CD8-positive, alpha-beta memory T cell (primary cell): ENCODE results near the gene RAB31. TPM values are rescaled to one million over a fixed set of nuclear protein-coding genes. Genes with fewer than 3 reads are reported as not detected.
"Not testable (repeated sequence)": the region's sequence is repeated elsewhere in the genome, so short reads cannot be mapped to it uniquely, and the experiment has no call there.

ENCODE experiments used
- CTCF ChIA-PET: fragments of 350-600 bp; sonication (Branson Sonifier 250); formaldehyde crosslinking; loops from one replicate; lab custom pipeline; 2021; ENCODE audit warnings: antibody characterized with exemption; lab: Charles Lee
- POLR2A ChIA-PET: fragments of 350-600 bp; sonication (Branson Sonifier 250); formaldehyde crosslinking; loops from one replicate; lab custom pipeline; 2021; ENCODE audit warnings: antibody characterized with exemption; lab: Charles Lee
- DNase-seq, 5 donors: peaks; one replicate each; pipeline versions ENCODE4 v3.0.0 to v3.0.0-alpha.2; 2020 to 2022; ENCODE audit warnings: mixed read lengths in 1 of 5
- H3K27ac ChIP-seq: one replicate; pipeline ENCODE4 v1.7.0; 2013; ENCODE audit warnings: low read depth, mild to moderate bottlenecking, low read length, moderate library complexity
- H3K27me3 ChIP-seq: 2 replicates; pipeline ENCODE4 v1.7.0; 2013; ENCODE audit warnings: low read length, mild to moderate bottlenecking; ENCODE audit not compliant: insufficient read depth, poor library complexity, severe bottlenecking
- H3K36me3 ChIP-seq: 2 replicates; pipeline ENCODE4 v1.7.0; 2013; ENCODE audit warnings: mild to moderate bottlenecking, low read length, moderate library complexity; ENCODE audit not compliant: insufficient read depth
- H3K4me1 ChIP-seq: 2 replicates; pipeline ENCODE4 v1.7.0; 2013; ENCODE audit warnings: mild to moderate bottlenecking, low read length, moderate library complexity; ENCODE audit not compliant: insufficient read depth
- H3K4me3 ChIP-seq: 2 replicates; pipeline ENCODE4 v1.7.0; 2013; ENCODE audit warnings: mild to moderate bottlenecking, low read length
- H3K9me3 ChIP-seq: 2 replicates; pipeline ENCODE4 v1.7.0; 2013; ENCODE audit warnings: mild to moderate bottlenecking, low read length
- H3K27ac Mint-ChIP-seq, 8 donors: one replicate each; pipeline ENCODE4 v1.8.0; 2020 to 2021; ENCODE audit warnings: mixed read lengths in 8 of 8, mild to moderate bottlenecking in 6 of 8, inconsistent platforms in 3 of 8, moderate library complexity in 3 of 8
- H3K27me3 Mint-ChIP-seq, 2 donors: one replicate each; pipeline ENCODE4 v1.8.0; 2020 to 2021; ENCODE audit warnings: mixed read lengths in 2 of 2, mild to moderate bottlenecking in 1 of 2, moderate library complexity in 1 of 2
- H3K36me3 Mint-ChIP-seq, 3 donors: one replicate each; pipeline ENCODE4 v1.8.0; 2020 to 2021; ENCODE audit warnings: mixed read lengths in 3 of 3, inconsistent platforms in 1 of 3, mild to moderate bottlenecking in 1 of 3
- H3K4me1 Mint-ChIP-seq, 3 donors: one replicate each; pipeline ENCODE4 v1.8.0; 2020 to 2021; ENCODE audit warnings: mixed read lengths in 3 of 3, inconsistent platforms in 1 of 3, mild to moderate bottlenecking in 1 of 3
- H3K4me3 Mint-ChIP-seq, 7 donors: one replicate each; pipeline ENCODE4 v1.8.0; 2020 to 2021; ENCODE audit warnings: mixed read lengths in 7 of 7, mild to moderate bottlenecking in 6 of 7, moderate library complexity in 4 of 7, inconsistent platforms in 2 of 7
- H3K9me3 Mint-ChIP-seq, 5 donors: one replicate each; pipeline ENCODE4 v1.8.0; 2020 to 2022; ENCODE audit warnings: mixed read lengths in 5 of 5, mild to moderate bottlenecking in 3 of 5, moderate library complexity in 2 of 5, inconsistent platforms in 1 of 5
- polyA plus RNA-seq: library from polyadenylated mRNA; unstranded; fragments of 300-500 nt; fragmentation: Illumina TruSeq; gene quantifications from one replicate; pipeline ENCODE4 v1.2.3, GENCODE V29; 2021
- total RNA-seq, 2 experiments: library from RNA; stranded (reverse); gene quantifications; one replicate each; pipeline ENCODE4 v1.2.3, GENCODE V29; 2021

Gene RAB31
- total and polyA plus RNA-seq, 3 experiments from 2014 or later, result 0.57 to 4.7 (median 1.1) TPM

- no peaks in the 10 kb centered on the region for H3K27me3 ChIP-seq
- H3K27ac ChIP-seq, result peak overlapping the region; percentile 24
- H3K9me3 Mint-ChIP-seq, result no peaks in the 10 kb centered on the region
- H3K4me3 ChIP-seq, result no peak overlapping the region
- no peak for DNase-seq
- peaks cover 2 to 7% of the 10 kb centered on the region in 2 donors for H3K27me3 Mint-ChIP-seq
- no peak overlapping the region for H3K4me3 Mint-ChIP-seq
- no peaks in the 10 kb centered on the region for H3K4me1 Mint-ChIP-seq
- H3K27ac Mint-ChIP-seq, result no peak overlapping the region
- CTCF ChIA-PET, result no interaction called here
- no peaks in the 10 kb centered on the region for H3K4me1 ChIP-seq
- no peaks in the 10 kb centered on the region for H3K9me3 ChIP-seq
- POLR2A ChIA-PET, result no interaction called here
- H3K36me3 Mint-ChIP-seq, result peaks cover 0 to 2% (median 0%) of the 10 kb centered on the region in 3 donors
- no peaks in the 10 kb centered on the region for H3K36me3 ChIP-seq
Observed at GRCh38 chr18:9897129-9897528, 189.0 kb downstream of the RAB31 start.

- CTCF ChIA-PET, result not testable (repeated sequence)
Observed at GRCh38 chr18:9897787-9898291, 189.7 kb downstream of the RAB31 start.

GRCh38 chr18:9898792-9899549 is 190.9 kb downstream of the RAB31 start:
- no peaks in the 10 kb centered on the region for H3K9me3 Mint-ChIP-seq
- H3K36me3 Mint-ChIP-seq, result peaks cover 0 to 2% (median 0%) of the 10 kb centered on the region in 3 donors
- Histone ChIP-seq H3K27ac (peak overlapping the region; percentile 83), H3K27me3 (no peaks in the 10 kb centered on the region), H3K36me3 (no peaks in the 10 kb centered on the region), H3K9me3 (no peaks in the 10 kb centered on the region), H3K4me1 (no peaks in the 10 kb centered on the region), H3K4me3 (no peak overlapping the region)
- no peak overlapping the region for H3K4me3 Mint-ChIP-seq
- CTCF ChIA-PET, result no interaction called here
- no peak for DNase-seq
- no peaks in the 10 kb centered on the region for H3K4me1 Mint-ChIP-seq
- H3K27me3 Mint-ChIP-seq, result peaks cover 2 to 13% of the 10 kb centered on the region in 2 donors
- POLR2A ChIA-PET, result no interaction called here
- H3K27ac Mint-ChIP-seq, result peak overlapping the region in 1 of 8 donors; percentile 9

More at GRCh38 chr18:9897787-9898291, 189.7 kb downstream of the RAB31 start:
- H3K4me3 ChIP-seq, POLR2A ChIA-PET, H3K36me3 ChIP-seq, H3K4me3 Mint-ChIP-seq, H3K27ac Mint-ChIP-seq, H3K36me3 Mint-ChIP-seq, H3K27me3 ChIP-seq, H3K9me3 ChIP-seq, H3K4me1 Mint-ChIP-seq, H3K4me1 ChIP-seq, H3K27me3 Mint-ChIP-seq, DNase-seq, H3K9me3 Mint-ChIP-seq: not testable (repeated sequence)
- H3K27ac ChIP-seq, result peak overlapping the region; percentile 83

- H3K4me1 Mint-ChIP-seq, H3K36me3 ChIP-seq, H3K4me1 ChIP-seq, DNase-seq, H3K9me3 ChIP-seq, POLR2A ChIA-PET, H3K9me3 Mint-ChIP-seq, H3K4me3 Mint-ChIP-seq, H3K36me3 Mint-ChIP-seq, CTCF ChIA-PET, H3K27me3 ChIP-seq, H3K4me3 ChIP-seq, H3K27ac Mint-ChIP-seq: not testable (repeated sequence)
- peaks cover 2 to 13% of the 10 kb centered on the region in 2 donors for H3K27me3 Mint-ChIP-seq
- H3K27ac ChIP-seq, result peak overlapping the region; percentile 83
Observed at GRCh38 chr18:9899550-9899930, 191.4 kb downstream of the RAB31 start.

- Histone ChIP-seq H3K36me3 (no peaks in the 10 kb centered on the region), H3K4me1 (no peaks in the 10 kb centered on the region), H3K4me3 (no peak overlapping the region), H3K27me3 (no peaks in the 10 kb centered on the region), H3K27ac (no peak overlapping the region), H3K9me3 (no peaks in the 10 kb centered on the region)
- H3K27ac Mint-ChIP-seq, result peak overlapping the region in 2 of 8 donors; percentile 12 to 60
- ChIA-PET CTCF (no interaction called here), POLR2A (no interaction called here)
- no peaks in the 10 kb centered on the region for H3K4me1 Mint-ChIP-seq
- no peak overlapping the region for H3K4me3 Mint-ChIP-seq
- peaks cover 11 to 23% of the 10 kb centered on the region in 2 donors for H3K27me3 Mint-ChIP-seq
- peaks cover 0 to 2% (median 0%) of the 10 kb centered on the region in 3 donors for H3K36me3 Mint-ChIP-seq
- no peak for DNase-seq
- H3K9me3 Mint-ChIP-seq, result no peaks in the 10 kb centered on the region
Observed at GRCh38 chr18:9900699-9901098, 192.6 kb downstream of the RAB31 start.

GRCh38 chr18:9901377-9901776 is 193.3 kb downstream of the RAB31 start:
- Histone ChIP-seq H3K27me3 (no peaks in the 10 kb centered on the region), H3K9me3 (no peaks in the 10 kb centered on the region), H3K36me3 (no peaks in the 10 kb centered on the region), H3K4me1 (no peaks in the 10 kb centered on the region), H3K27ac (no peak overlapping the region), H3K4me3 (no peak overlapping the region)
- H3K27ac Mint-ChIP-seq, result no peak overlapping the region
- CTCF ChIA-PET, result no interaction called here
- H3K9me3 Mint-ChIP-seq, result no peaks in the 10 kb centered on the region
- H3K36me3 Mint-ChIP-seq, result peaks cover 0 to 2% (median 0%) of the 10 kb centered on the region in 3 donors
- no peak overlapping the region for H3K4me3 Mint-ChIP-seq
- H3K4me1 Mint-ChIP-seq, result no peaks in the 10 kb centered on the region
- H3K27me3 Mint-ChIP-seq, result peaks cover 14 to 29% of the 10 kb centered on the region in 2 donors
- no peak for DNase-seq
- POLR2A ChIA-PET, result no interaction called here

- peaks cover 14 to 34% of the 10 kb centered on the region in 2 donors for H3K27me3 Mint-ChIP-seq
- H3K36me3 ChIP-seq, POLR2A ChIA-PET, H3K9me3 Mint-ChIP-seq, H3K4me1 Mint-ChIP-seq, H3K27ac Mint-ChIP-seq, H3K27me3 ChIP-seq, H3K4me3 Mint-ChIP-seq, H3K27ac ChIP-seq, H3K4me3 ChIP-seq, DNase-seq, H3K9me3 ChIP-seq, CTCF ChIA-PET, H3K4me1 ChIP-seq, H3K36me3 Mint-ChIP-seq: not testable (repeated sequence)
Observed at GRCh38 chr18:9902264-9902663, 194.2 kb downstream of the RAB31 start.

- POLR2A ChIA-PET, result no interaction called here
Observed at GRCh38 chr18:9902832-9903231, 194.7 kb downstream of the RAB31 start.

More at GRCh38 chr18:9902832-9903231, 194.7 kb downstream of the RAB31 start:
- no peak overlapping the region for H3K4me3 ChIP-seq
- peaks cover 0 to 2% (median 0%) of the 10 kb centered on the region in 3 donors for H3K36me3 Mint-ChIP-seq
- H3K9me3 ChIP-seq, result no peaks in the 10 kb centered on the region
- no peaks in the 10 kb centered on the region for H3K4me1 ChIP-seq
- H3K27ac Mint-ChIP-seq, result no peak overlapping the region
- CTCF ChIA-PET, result no interaction called here
- H3K36me3 ChIP-seq, result no peaks in the 10 kb centered on the region
- no peak overlapping the region for H3K27ac ChIP-seq
- no peak overlapping the region for H3K4me3 Mint-ChIP-seq
- H3K9me3 Mint-ChIP-seq, result no peaks in the 10 kb centered on the region
- no peaks in the 10 kb centered on the region for H3K27me3 ChIP-seq
- peaks cover 15 to 40% of the 10 kb centered on the region in 2 donors for H3K27me3 Mint-ChIP-seq
- no peak for DNase-seq
- no peaks in the 10 kb centered on the region for H3K4me1 Mint-ChIP-seq
